Measurements from ENCODE around the gene TMEM135.
"Not testable (repeated sequence)": the region's sequence is repeated elsewhere in the genome, so short reads cannot be mapped to it uniquely, and the experiment has no call there.

The TMEM135 gene

GRCh38 chr11:87020764-87021365 is 16.9 kb upstream of the TMEM135 start:
- DNase-seq, result no peak

GRCh38 chr11:87022254-87022653 is 15.5 kb upstream of the TMEM135 start:
- no peak for DNase-seq

GRCh38 chr11:87022738-87023137 is 15.0 kb upstream of the TMEM135 start:
- no peak for DNase-seq

GRCh38 chr11:87026415-87026814 is 11.3 kb upstream of the TMEM135 start:
- DNase-seq, result not testable (repeated sequence)

- DNase-seq, result no peak
These were observed 7.2 kb upstream of the TMEM135 start for GRCh38 chr11:87030458-87031054.

GRCh38 chr11:87031433-87032170 is 6.1 kb upstream of the TMEM135 start:
- DNase-seq, result no peak

- peak; percentile 9 for DNase-seq
These were observed 4.2 kb upstream of the TMEM135 start for GRCh38 chr11:87033561-87033960.

- DNase-seq, result no peak
These were observed 1.7 kb upstream of the TMEM135 start for GRCh38 chr11:87035976-87036583.

GRCh38 chr11:87036756-87037449 is 831 bp upstream of the TMEM135 start:
- DNase-seq, result no peak

GRCh38 chr11:87038235-87038977 is 672 bp downstream of the TMEM135 start:
- peak; percentile 45 for DNase-seq

GRCh38 chr11:87039371-87039770 is 1.6 kb downstream of the TMEM135 start:
- no peak for DNase-seq

GRCh38 chr11:87043894-87044293 is 6.2 kb downstream of the TMEM135 start:
- no peak for DNase-seq

- DNase-seq, result no peak
These were observed 9.1 kb downstream of the TMEM135 start for GRCh38 chr11:87046824-87047223.

- DNase-seq, result no peak
These were observed 18.4 kb downstream of the TMEM135 start for GRCh38 chr11:87056091-87056490.

- no peak for DNase-seq
These were observed 20.0 kb downstream of the TMEM135 start for GRCh38 chr11:87057749-87058148.

GRCh38 chr11:87059596-87060390 is 22.1 kb downstream of the TMEM135 start:
- DNase-seq, result no peak

- DNase-seq, result no peak
These were observed 24.0 kb downstream of the TMEM135 start for GRCh38 chr11:87061766-87062165.

- DNase-seq, result no peak
These were observed 26.2 kb downstream of the TMEM135 start for GRCh38 chr11:87063982-87064381.

GRCh38 chr11:87072787-87073186 is 35.1 kb downstream of the TMEM135 start:
- no peak for DNase-seq

- no peak for DNase-seq
These were observed 38.6 kb downstream of the TMEM135 start for GRCh38 chr11:87076260-87076783.

- no peak for DNase-seq
These were observed 39.2 kb downstream of the TMEM135 start for GRCh38 chr11:87076874-87077429.
